Measurements from ENCODE around the gene STK39.

The STK39 gene

GRCh38 chr2:168210895-168211570, 36.4 kb downstream of the STK39 start:
- no peak overlapping the region for H3K4me3 ChIP-seq (ENCODE audit: low read depth, low read length)

GRCh38 chr2:168210216-168210894, 37.0 kb downstream of the STK39 start:
- no peak overlapping the region for H3K4me3 ChIP-seq (ENCODE audit: low read depth, low read length)

- H3K4me3 ChIP-seq (ENCODE audit: low read depth, low read length): no peak overlapping the region
These were observed 38.7 kb downstream of the STK39 start for GRCh38 chr2:168208652-168209051.

- H3K4me3 ChIP-seq (ENCODE audit: low read depth, low read length): no peak overlapping the region
These were observed 39.5 kb downstream of the STK39 start for GRCh38 chr2:168207851-168208250.

GRCh38 chr2:168203762-168204693, 43.4 kb downstream of the STK39 start:
- H3K4me3 ChIP-seq (ENCODE audit: low read depth, low read length): no peak overlapping the region

- no peak overlapping the region for H3K4me3 ChIP-seq (ENCODE audit: low read depth, low read length)
These were observed 45.7 kb downstream of the STK39 start for GRCh38 chr2:168201584-168202116.

GRCh38 chr2:168200930-168201583, 46.3 kb downstream of the STK39 start:
- H3K4me3 ChIP-seq (ENCODE audit: low read depth, low read length): no peak overlapping the region

GRCh38 chr2:168198476-168199207, 48.8 kb downstream of the STK39 start:
- no peak overlapping the region for H3K4me3 ChIP-seq (ENCODE audit: low read depth, low read length)

GRCh38 chr2:168196764-168197180, 50.6 kb downstream of the STK39 start:
- no peak overlapping the region for H3K4me3 ChIP-seq (ENCODE audit: low read depth, low read length)

GRCh38 chr2:168194784-168195522, 52.4 kb downstream of the STK39 start:
- H3K4me3 ChIP-seq (ENCODE audit: low read depth, low read length): no peak overlapping the region

GRCh38 chr2:168192839-168193616, 54.4 kb downstream of the STK39 start:
- no peak overlapping the region for H3K4me3 ChIP-seq (ENCODE audit: low read depth, low read length)

- H3K4me3 ChIP-seq (ENCODE audit: low read depth, low read length): no peak overlapping the region
These were observed 55.2 kb downstream of the STK39 start for GRCh38 chr2:168191955-168192785.

- no peak overlapping the region for H3K4me3 ChIP-seq (ENCODE audit: low read depth, low read length)
These were observed 56.6 kb downstream of the STK39 start for GRCh38 chr2:168190590-168191336.

GRCh38 chr2:168189835-168190569, 57.4 kb downstream of the STK39 start:
- no peak overlapping the region for H3K4me3 ChIP-seq (ENCODE audit: low read depth, low read length)

GRCh38 chr2:168188002-168188401, 59.4 kb downstream of the STK39 start:
- H3K4me3 ChIP-seq (ENCODE audit: low read depth, low read length): no peak overlapping the region

- H3K4me3 ChIP-seq (ENCODE audit: low read depth, low read length): no peak overlapping the region
These were observed 60.9 kb downstream of the STK39 start for GRCh38 chr2:168186452-168186851.

Data from iPS-11a (cell line).